Neutrophil (primary cell): ENCODE measurements around the gene FAM50B.

Experiments used
- H3K27ac ChIP-seq: fragments of 200-600 bp; sonication (generic); 2 replicates; pipeline ENCODE4 v1.5.1; 2016; ENCODE audit warnings: mild to moderate bottlenecking, moderate library complexity
- H3K27me3 ChIP-seq: fragments of 200-600 bp; sonication (generic); 2 replicates; pipeline ENCODE4 v1.6.0; 2016; ENCODE audit warnings: mild to moderate bottlenecking
- H3K36me3 ChIP-seq: fragments of 200-600 bp; sonication (generic); 2 replicates; pipeline ENCODE4 v1.5.1; 2017
- H3K4me1 ChIP-seq, 2 experiments: fragments of 200-600 bp in 1 of 2; sonication (generic) in 1 of 2; 1 replicate in 1 of 2; 2 replicates in 1 of 2; pipeline versions ENCODE4 v1.5.1 to v1.6.1; 2013 to 2016; ENCODE audit warnings: low read depth in 1 of 2, low read length in 1 of 2, mild to moderate bottlenecking in 1 of 2, moderate library complexity in 1 of 2; ENCODE audit not compliant: control insufficient read depth in 1 of 2, insufficient read depth in 1 of 2
- H3K4me3 ChIP-seq, 2 experiments: fragments of 200-600 bp in 1 of 2; sonication (generic) in 1 of 2; 1 replicate in 1 of 2; 2 replicates in 1 of 2; pipeline ENCODE4 v1.5.1; 2013 to 2016; ENCODE audit warnings: low read depth in 1 of 2, low read length in 1 of 2, mild to moderate bottlenecking in 1 of 2, moderate library complexity in 1 of 2
- H3K9me3 ChIP-seq: fragments of 200-600 bp; sonication (generic); 2 replicates; pipeline ENCODE4 v1.5.1; 2016
- CTCF ChIP-seq: fragments of 200-600 bp; sonication (generic); IDR thresholded peaks from 2 replicates; pipeline ENCODE4 v1.5.1; 2016; ENCODE audit warnings: antibody characterized with exemption

Gene FAM50B

GRCh38 chr6:3804964-3805363 lies 44.2 kb upstream of the FAM50B start:
- H3K36me3 ChIP-seq: no peaks in the 10 kb centered on the region
- no peak overlapping the region for H3K27ac ChIP-seq
- H3K9me3 ChIP-seq: no peaks in the 10 kb centered on the region
- H3K27me3 ChIP-seq: no peaks in the 10 kb centered on the region
- H3K4me1 ChIP-seq: no peaks in the 10 kb centered on the region
- no peak for TF ChIP-seq CTCF
- H3K4me3 ChIP-seq: no peak overlapping the region

GRCh38 chr6:3805448-3806123 lies 43.6 kb upstream of the FAM50B start:
- H3K4me1 ChIP-seq: no peaks in the 10 kb centered on the region
- H3K36me3 ChIP-seq: no peaks in the 10 kb centered on the region
- no peak for TF ChIP-seq CTCF
- H3K4me3 ChIP-seq: no peak overlapping the region
- no peak overlapping the region for H3K27ac ChIP-seq
- no peaks in the 10 kb centered on the region for H3K9me3 ChIP-seq
- no peaks in the 10 kb centered on the region for H3K27me3 ChIP-seq

- Histone ChIP-seq H3K4me3 (no peak overlapping the region), H3K36me3 (no peaks in the 10 kb centered on the region), H3K4me1 (no peaks in the 10 kb centered on the region), H3K27me3 (no peaks in the 10 kb centered on the region), H3K27ac (no peak overlapping the region), H3K9me3 (no peaks in the 10 kb centered on the region)
- no peak for TF ChIP-seq CTCF
Measured at GRCh38 chr6:3806169-3806922, 42.8 kb upstream of the FAM50B start.

- no peak overlapping the region for H3K4me3 ChIP-seq
- no peaks in the 10 kb centered on the region for H3K9me3 ChIP-seq
- H3K27ac ChIP-seq: no peak overlapping the region
- TF ChIP-seq CTCF: no peak
- no peaks in the 10 kb centered on the region for H3K36me3 ChIP-seq
- H3K27me3 ChIP-seq: peaks cover 13% of the 10 kb centered on the region
- no peaks in the 10 kb centered on the region for H3K4me1 ChIP-seq
Measured at GRCh38 chr6:3808199-3808598, 41.0 kb upstream of the FAM50B start.

GRCh38 chr6:3808759-3809514 lies 40.2 kb upstream of the FAM50B start:
- Histone ChIP-seq H3K36me3 (no peaks in the 10 kb centered on the region), H3K4me1 (no peaks in the 10 kb centered on the region), H3K4me3 (no peak overlapping the region), H3K27me3 (peaks cover 19% of the 10 kb centered on the region), H3K27ac (no peak overlapping the region), H3K9me3 (no peaks in the 10 kb centered on the region)
- TF ChIP-seq CTCF: no peak
